Measurements from ENCODE around the gene NPHP4.

Gene NPHP4

DNA sequence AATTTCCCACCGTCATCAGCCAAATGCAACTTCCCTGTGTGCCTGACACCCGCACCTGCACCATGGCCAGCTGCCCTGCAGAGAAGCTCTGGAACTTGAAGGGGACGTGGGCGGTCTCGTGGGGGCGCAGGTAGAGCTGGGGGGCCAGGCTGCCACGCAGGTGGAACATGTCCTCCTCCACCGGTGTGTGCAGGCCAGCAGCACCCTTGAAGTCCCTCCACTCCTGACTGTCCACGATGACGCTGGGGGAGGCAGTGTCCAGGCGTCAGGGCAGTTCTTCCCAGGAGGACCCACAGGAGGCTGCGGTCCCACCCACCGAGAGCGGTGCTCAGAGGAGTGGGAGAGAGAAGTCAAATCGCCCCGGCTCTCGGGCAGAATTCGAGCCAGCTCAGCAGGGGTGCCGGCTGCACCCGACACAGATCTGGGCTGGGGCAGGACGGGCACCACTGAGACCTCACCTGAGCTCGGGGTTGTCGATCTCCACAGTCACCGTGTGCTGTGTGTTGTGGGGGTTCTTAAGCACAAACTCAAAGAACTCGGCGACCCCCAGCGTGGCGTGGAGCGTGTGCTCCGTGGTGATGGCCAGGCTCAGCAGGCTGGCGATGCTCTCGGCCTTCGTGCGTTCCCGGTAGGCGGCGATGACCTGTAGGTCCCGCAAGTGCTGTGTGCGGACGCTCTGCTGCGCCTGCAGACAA is 117.7 kb downstream of the NPHP4 start:
- H3K4me2 ChIP-seq (ENCODE audit: low read length), result no peak overlapping the region
- no peaks in the 10 kb centered on the region for H3K79me2 ChIP-seq
- H2AFZ ChIP-seq, result no peak overlapping the region
- no peak overlapping the region for H3K27ac ChIP-seq
- no peaks in the 10 kb centered on the region for H3K4me1 ChIP-seq
- no peak overlapping the region for H3K9ac ChIP-seq
- H3K36me3 ChIP-seq (ENCODE audit: control insufficient read depth, insufficient read depth, low read length), result no peaks in the 10 kb centered on the region
- TF ChIP-seq CTCF (IDR thresholded peaks at IDR 0.05), result no peak
- no peaks in the 10 kb centered on the region for H3K27me3 ChIP-seq (ENCODE audit: control insufficient read depth, insufficient read depth, low read length)
- H3K4me3 ChIP-seq (ENCODE audit: low read depth, low read length), result no peak overlapping the region
- H3K9me3 ChIP-seq (ENCODE audit: control insufficient read depth, low read length), result no peaks in the 10 kb centered on the region

GRCh38 chr1:5873556-5873955 is 118.7 kb downstream of the NPHP4 start:
- H3K27me3 ChIP-seq (ENCODE audit: control insufficient read depth, insufficient read depth, low read length), result no peaks in the 10 kb centered on the region
- no peak overlapping the region for H2AFZ ChIP-seq
- H3K9ac ChIP-seq, result no peak overlapping the region
- no peaks in the 10 kb centered on the region for H3K9me3 ChIP-seq (ENCODE audit: control insufficient read depth, low read length)
- H3K36me3 ChIP-seq (ENCODE audit: control insufficient read depth, insufficient read depth, low read length), result no peaks in the 10 kb centered on the region
- no peak overlapping the region for H3K4me2 ChIP-seq (ENCODE audit: low read length)
- no peak for TF ChIP-seq CTCF (IDR thresholded peaks at IDR 0.05)
- H3K4me3 ChIP-seq (ENCODE audit: low read depth, low read length), result no peak overlapping the region
- H3K79me2 ChIP-seq, result no peaks in the 10 kb centered on the region
- no peak overlapping the region for H3K27ac ChIP-seq
- H3K4me1 ChIP-seq, result no peaks in the 10 kb centered on the region

DNA sequence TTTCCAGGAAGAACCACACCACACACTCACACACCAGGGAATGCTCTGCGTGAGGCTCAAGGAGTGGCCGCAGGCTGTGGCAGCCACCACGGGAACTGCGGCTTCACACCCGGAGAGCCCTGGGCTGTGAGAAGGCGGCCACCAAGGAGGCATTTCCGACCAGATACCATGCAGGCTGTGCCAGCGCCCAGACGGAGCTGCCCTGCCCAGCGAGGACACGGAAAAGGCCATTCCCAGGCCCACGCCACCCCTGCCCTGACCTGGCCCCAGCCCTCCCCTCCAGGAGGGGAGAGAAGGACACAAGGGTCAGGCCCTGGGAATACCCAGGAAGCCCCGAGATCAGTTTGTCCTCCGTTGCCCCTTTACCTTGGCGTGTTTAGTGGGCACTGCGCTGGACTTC is 119.3 kb downstream of the NPHP4 start:
- Histone ChIP-seq H3K27ac (no peak overlapping the region), H3K79me2 (no peaks in the 10 kb centered on the region), H3K4me1 (no peaks in the 10 kb centered on the region), H3K4me3 (ENCODE audit: low read depth, low read length) (no peak overlapping the region), H3K27me3 (ENCODE audit: control insufficient read depth, insufficient read depth, low read length) (no peaks in the 10 kb centered on the region), H3K9ac (no peak overlapping the region), H3K9me3 (ENCODE audit: control insufficient read depth, low read length) (no peaks in the 10 kb centered on the region), H2AFZ (no peak overlapping the region), H3K36me3 (ENCODE audit: control insufficient read depth, insufficient read depth, low read length) (no peaks in the 10 kb centered on the region), H3K4me2 (ENCODE audit: low read length) (no peak overlapping the region)
- no peak for TF ChIP-seq CTCF (IDR thresholded peaks at IDR 0.05)

DNA sequence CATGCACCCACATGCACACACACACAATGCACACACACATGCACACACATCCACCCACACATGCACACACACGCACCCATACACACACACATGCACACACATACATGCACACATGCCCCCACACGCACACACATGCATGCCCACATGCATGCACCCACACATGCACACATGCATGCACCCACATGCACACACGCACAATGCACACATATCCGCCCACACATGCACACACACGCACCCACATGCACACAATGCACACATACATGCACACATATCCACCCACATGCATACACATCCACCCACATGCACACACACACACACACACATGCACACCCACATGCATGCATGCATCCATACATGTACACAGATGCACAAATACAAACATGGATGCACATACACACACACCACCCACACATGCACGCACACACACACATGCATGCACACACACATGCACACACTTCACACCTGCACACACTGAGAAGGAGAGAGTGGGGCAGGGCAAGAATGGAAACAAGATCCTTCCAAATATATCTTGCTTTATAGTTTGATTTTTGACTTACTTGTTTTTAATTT is 123.2 kb downstream of the NPHP4 start:
- H3K27me3 ChIP-seq (ENCODE audit: control insufficient read depth, insufficient read depth, low read length), result no peaks in the 10 kb centered on the region
- H3K9ac ChIP-seq, result no peak overlapping the region
- no peaks in the 10 kb centered on the region for H3K36me3 ChIP-seq (ENCODE audit: control insufficient read depth, insufficient read depth, low read length)
- no peak overlapping the region for H3K4me3 ChIP-seq (ENCODE audit: low read depth, low read length)
- no peak overlapping the region for H2AFZ ChIP-seq
- no peak overlapping the region for H3K27ac ChIP-seq
- no peak overlapping the region for H3K4me2 ChIP-seq (ENCODE audit: low read length)
- no peaks in the 10 kb centered on the region for H3K4me1 ChIP-seq
- no peaks in the 10 kb centered on the region for H3K9me3 ChIP-seq (ENCODE audit: control insufficient read depth, low read length)
- no peak for TF ChIP-seq CTCF (IDR thresholded peaks at IDR 0.05)
- H3K79me2 ChIP-seq, result no peaks in the 10 kb centered on the region

- H3K4me2 ChIP-seq (ENCODE audit: low read length), result no peak overlapping the region
- no peak overlapping the region for H3K9ac ChIP-seq
- H3K27ac ChIP-seq, result no peak overlapping the region
- no peaks in the 10 kb centered on the region for H3K9me3 ChIP-seq (ENCODE audit: control insufficient read depth, low read length)
- no peaks in the 10 kb centered on the region for H3K36me3 ChIP-seq (ENCODE audit: control insufficient read depth, insufficient read depth, low read length)
- no peak overlapping the region for H2AFZ ChIP-seq
- no peaks in the 10 kb centered on the region for H3K27me3 ChIP-seq (ENCODE audit: control insufficient read depth, insufficient read depth, low read length)
- H3K4me1 ChIP-seq, result no peaks in the 10 kb centered on the region
- no peaks in the 10 kb centered on the region for H3K79me2 ChIP-seq
- no peak for TF ChIP-seq CTCF (IDR thresholded peaks at IDR 0.05)
- H3K4me3 ChIP-seq (ENCODE audit: low read depth, low read length), result no peak overlapping the region
Observed at GRCh38 chr1:5865774-5866173, 126.5 kb downstream of the NPHP4 start.
